ENCODE results near the gene NXNL2.

Gene NXNL2

DNA sequence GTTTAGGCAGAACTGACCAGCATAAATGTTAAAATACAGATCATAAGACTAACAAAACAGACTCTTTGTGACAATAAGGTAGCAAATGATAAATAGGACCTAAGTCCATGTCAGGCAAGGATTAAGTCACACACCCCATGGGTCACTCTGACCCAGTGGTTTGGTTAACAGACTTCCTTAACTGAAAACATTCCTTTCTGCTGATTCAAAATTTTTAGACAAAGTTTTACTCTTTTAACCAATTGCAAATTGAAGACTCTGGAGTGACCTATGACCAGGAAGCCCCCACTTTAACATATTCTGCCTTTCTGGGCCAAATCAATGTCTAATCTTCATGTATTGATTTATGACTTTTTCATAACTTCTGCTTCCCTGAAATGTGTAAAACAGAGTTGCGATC is 4.9 kb upstream of the NXNL2 start:
- Histone ChIP-seq H3K9me2 (replicated peaks; ENCODE audit: insufficient read depth, low read length) (no peaks in the 10 kb centered on the region), H3K79me2 (ENCODE audit: low read length) (no peaks in the 10 kb centered on the region), H3F3A (ENCODE audit: insufficient read depth, low read length) (no peaks in the 10 kb centered on the region), H2AFZ (ENCODE audit: low read length) (no peak overlapping the region), H3K4me2 (ENCODE audit: low read depth, low read length) (no peak overlapping the region), H3K4me3 (ENCODE audit: low read length) (no peak overlapping the region), H3K27me3 (replicated peaks; ENCODE audit: insufficient read depth, low read length) (no peaks in the 10 kb centered on the region), H3K27ac (ENCODE audit: low read length) (no peak overlapping the region), H3K36me3 (replicated peaks; ENCODE audit: insufficient read depth, low read length) (no peaks in the 10 kb centered on the region), H4K20me1 (ENCODE audit: insufficient read depth, low read length) (no peaks in the 10 kb centered on the region), H3K9ac (ENCODE audit: low read length) (no peak overlapping the region), H3K9me3 (replicated peaks; ENCODE audit: insufficient read depth, low read length) (no peaks in the 10 kb centered on the region), H3K4me1 (ENCODE audit: low read length) (no peaks in the 10 kb centered on the region)
- DNase-seq = no peak
- TF ChIP-seq, protein P1, sequence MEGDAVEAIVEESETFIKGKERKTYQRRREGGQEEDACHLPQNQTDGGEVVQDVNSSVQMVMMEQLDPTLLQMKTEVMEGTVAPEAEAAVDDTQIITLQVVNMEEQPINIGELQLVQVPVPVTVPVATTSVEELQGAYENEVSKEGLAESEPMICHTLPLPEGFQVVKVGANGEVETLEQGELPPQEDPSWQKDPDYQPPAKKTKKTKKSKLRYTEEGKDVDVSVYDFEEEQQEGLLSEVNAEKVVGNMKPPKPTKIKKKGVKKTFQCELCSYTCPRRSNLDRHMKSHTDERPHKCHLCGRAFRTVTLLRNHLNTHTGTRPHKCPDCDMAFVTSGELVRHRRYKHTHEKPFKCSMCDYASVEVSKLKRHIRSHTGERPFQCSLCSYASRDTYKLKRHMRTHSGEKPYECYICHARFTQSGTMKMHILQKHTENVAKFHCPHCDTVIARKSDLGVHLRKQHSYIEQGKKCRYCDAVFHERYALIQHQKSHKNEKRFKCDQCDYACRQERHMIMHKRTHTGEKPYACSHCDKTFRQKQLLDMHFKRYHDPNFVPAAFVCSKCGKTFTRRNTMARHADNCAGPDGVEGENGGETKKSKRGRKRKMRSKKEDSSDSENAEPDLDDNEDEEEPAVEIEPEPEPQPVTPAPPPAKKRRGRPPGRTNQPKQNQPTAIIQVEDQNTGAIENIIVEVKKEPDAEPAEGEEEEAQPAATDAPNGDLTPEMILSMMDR (IDR thresholded peaks at IDR 0.05; ENCODE audit: low read length) = no peak
- no peak for TF ChIP-seq EZH2 (optimal IDR thresholded peaks at IDR 0.05; ENCODE audit: low read depth, low read length)
- no peak for TF ChIP-seq EZH2phosphoT487 (IDR thresholded peaks at IDR 0.05; ENCODE audit: low read length)

GRCh38 chr9:88531920-88532698 is 2.9 kb upstream of the NXNL2 start:
- Histone ChIP-seq H3K9me2 (replicated peaks; ENCODE audit: insufficient read depth, low read length) (no peaks in the 10 kb centered on the region), H3K4me3 (ENCODE audit: low read length) (no peak overlapping the region), H4K20me1 (ENCODE audit: insufficient read depth, low read length) (no peaks in the 10 kb centered on the region), H3K4me1 (ENCODE audit: low read length) (no peaks in the 10 kb centered on the region), H3K27ac (ENCODE audit: low read length) (no peak overlapping the region), H3K79me2 (ENCODE audit: low read length) (no peaks in the 10 kb centered on the region), H3K36me3 (replicated peaks; ENCODE audit: insufficient read depth, low read length) (no peaks in the 10 kb centered on the region), H3K27me3 (replicated peaks; ENCODE audit: insufficient read depth, low read length) (no peaks in the 10 kb centered on the region), H2AFZ (ENCODE audit: low read length) (no peak overlapping the region), H3K9ac (ENCODE audit: low read length) (no peak overlapping the region), H3K4me2 (ENCODE audit: low read depth, low read length) (no peak overlapping the region), H3K9me3 (replicated peaks; ENCODE audit: insufficient read depth, low read length) (no peaks in the 10 kb centered on the region), H3F3A (ENCODE audit: insufficient read depth, low read length) (no peaks in the 10 kb centered on the region)
- no peak for TF ChIP-seq EZH2phosphoT487 (IDR thresholded peaks at IDR 0.05; ENCODE audit: low read length)
- no peak for TF ChIP-seq EZH2 (optimal IDR thresholded peaks at IDR 0.05; ENCODE audit: low read depth, low read length)
- TF ChIP-seq, protein P1 (IDR thresholded peaks at IDR 0.05; ENCODE audit: low read length) = no peak
- DNase-seq = no peak

- Histone ChIP-seq H3F3A (ENCODE audit: insufficient read depth, low read length) (no peaks in the 10 kb centered on the region), H3K9me2 (replicated peaks; ENCODE audit: insufficient read depth, low read length) (no peaks in the 10 kb centered on the region), H3K27ac (ENCODE audit: low read length) (no peak overlapping the region), H3K79me2 (ENCODE audit: low read length) (no peaks in the 10 kb centered on the region), H3K4me3 (ENCODE audit: low read length) (no peak overlapping the region), H2AFZ (ENCODE audit: low read length) (no peak overlapping the region), H4K20me1 (ENCODE audit: insufficient read depth, low read length) (no peaks in the 10 kb centered on the region), H3K27me3 (replicated peaks; ENCODE audit: insufficient read depth, low read length) (no peaks in the 10 kb centered on the region), H3K9ac (ENCODE audit: low read length) (no peak overlapping the region), H3K9me3 (replicated peaks; ENCODE audit: insufficient read depth, low read length) (no peaks in the 10 kb centered on the region), H3K4me1 (ENCODE audit: low read length) (no peaks in the 10 kb centered on the region), H3K4me2 (ENCODE audit: low read depth, low read length) (no peak overlapping the region), H3K36me3 (replicated peaks; ENCODE audit: insufficient read depth, low read length) (no peaks in the 10 kb centered on the region)
- DNase-seq = no peak
- TF ChIP-seq, protein P1 (IDR thresholded peaks at IDR 0.05; ENCODE audit: low read length) = no peak
- TF ChIP-seq EZH2 (optimal IDR thresholded peaks at IDR 0.05; ENCODE audit: low read depth, low read length) (no peak), EZH2phosphoT487 (IDR thresholded peaks at IDR 0.05; ENCODE audit: low read length) (no peak)
Observed at GRCh38 chr9:88533951-88534455, 975 bp upstream of the NXNL2 start.

Data from MM.1S (cell line).